ENCODE measurements around the gene EPHB2. TPM values are rescaled to one million over a fixed set of nuclear protein-coding genes. Genes with fewer than 3 reads are reported as not detected.

EPHB2 gene
- total and polyA plus RNA-seq, 2 of the 4 experiments (the other 2 are of a cell fraction) = 52.3 to 58.8 TPM

DNA sequence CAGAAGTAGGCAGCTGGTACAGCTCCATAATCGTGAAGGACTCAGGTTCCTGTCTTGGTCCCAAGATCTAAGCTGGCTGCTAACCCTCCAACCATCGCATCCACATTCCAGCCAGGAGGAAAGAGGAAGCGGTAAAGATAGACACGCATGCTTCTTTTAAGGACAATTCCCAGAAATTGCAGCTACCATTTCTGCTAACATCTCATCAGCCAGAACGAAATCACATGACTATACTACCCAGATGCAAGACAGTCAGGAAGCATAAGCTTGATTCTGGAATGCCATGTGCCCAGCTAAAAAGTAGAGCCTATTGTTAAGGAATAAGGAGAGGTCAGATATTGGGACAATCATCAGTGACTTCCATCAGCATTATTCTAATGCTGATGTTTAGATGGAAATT lies 110.4 kb downstream of the EPHB2 start:
- no TSS peak for BruUV-seq (replicated peaks)
- Histone ChIP-seq H4K8ac (ENCODE audit: low read depth in 2 of 2, low read length in 2 of 2) (no peak overlapping the region), H3K27ac (ENCODE audit: insufficient read depth, low read length) (no peak overlapping the region), H3K4me1 (ENCODE audit: control insufficient read depth, insufficient read depth, low read length) (peaks cover 5% of the 10 kb centered on the region; the same call in 1 of the 2 replicates), H3K56ac (ENCODE audit: extremely low read depth, insufficient read depth, low read length) (no peak overlapping the region), H3K4me2 (ENCODE audit: low read depth, low read length) (no peak overlapping the region), H3K9me3 (ENCODE audit: control insufficient read depth, insufficient read depth, low read length) (no peaks in the 10 kb centered on the region), H3K79me1 (ENCODE audit: low read depth in 1 of 2, low read length in 2 of 2) (peaks cover 15 to 67% of the 10 kb centered on the region in 2 experiments), H2BK20ac (ENCODE audit: low read depth, low read length) (no peak overlapping the region), H3K36me3 (ENCODE audit: control insufficient read depth, insufficient read depth, low read length) (0 out of 2 replicates have a peak, but pooled peaks cover 2% of the 10 kb centered on the region), H3K4me3 (ENCODE audit: insufficient read depth, low read depth, low read length) (no peak overlapping the region), H2AK5ac (ENCODE audit: low read depth, low read length) (no peak overlapping the region), H4K5ac (ENCODE audit: low read depth, low read length) (no peak overlapping the region), H2AFZ (replicated peaks; ENCODE audit: low read length, poor library complexity) (no peak overlapping the region), H3K18ac (ENCODE audit: low read depth, low read length) (no peak overlapping the region), H2BK120ac (ENCODE audit: low read depth, low read length) (no peak overlapping the region), H3K9me1 (ENCODE audit: insufficient read depth, low read length) (peaks cover 17% of the 10 kb centered on the region; the same call in 1 of the 2 replicates), H2BK15ac (ENCODE audit: low read depth, low read length) (no peak overlapping the region), H4K91ac (ENCODE audit: insufficient read depth, low read depth, low read length) (no peak overlapping the region), H2BK5ac (ENCODE audit: low read depth, low read length, poor library complexity, severe bottlenecking) (no peak overlapping the region), H3K14ac (replicated peaks; ENCODE audit: low read depth, low read length) (no peak overlapping the region), H3K23ac (ENCODE audit: low read depth, low read length) (no peak overlapping the region), H3K27me3 (ENCODE audit: control insufficient read depth, insufficient read depth, low read length) (no peaks in the 10 kb centered on the region), H4K20me1 (ENCODE audit: insufficient read depth, low read length) (peaks cover 13% of the 10 kb centered on the region; the same call in 1 of the 2 replicates), H3K4ac (ENCODE audit: low read depth, low read length) (no peak overlapping the region), H3K9ac (ENCODE audit: low read depth, low read length) (no peak overlapping the region), H2AK9ac (replicated peaks; ENCODE audit: low read depth, low read length, poor library complexity) (no peak overlapping the region)
- dilution Hi-C loops (cut with HindIII; ENCODE audit: low sequenced_read_pairs, unreplicated experiment) = no loop called here
- in situ Hi-C loops (cut with MboI; ENCODE audit: low sequenced_read_pairs) = no loop called here
- intact Hi-C loops (cut with micrococcal nuclease) = no loop called here
- CTCF ChIA-PET = interaction anchor here (1.0 kb wide), 1 partner anchor 12 kb away, joined by 3 read pairs; no protein-coding TSS in a partner anchor
- no peak for DNase-seq
- POLR2A ChIA-PET (ENCODE audit: unreplicated experiment) = no interaction called here
- ATAC-seq (ENCODE audit: low read depth) = no peak
- TF ChIP-seq MAZ (IDR thresholded peaks at IDR 0.05; ENCODE audit: borderline replicate concordance, low read depth, low read length) (no peak), RAD21 (IDR thresholded peaks at IDR 0.05; ENCODE audit: low read length) (no peak), CEBPB (IDR thresholded peaks at IDR 0.05; ENCODE audit: low read depth, low read length) (no peak), CHD1 (IDR thresholded peaks at IDR 0.05; ENCODE audit: low read depth, low read length) (no peak)
- TF ChIP-seq, protein P1, sequence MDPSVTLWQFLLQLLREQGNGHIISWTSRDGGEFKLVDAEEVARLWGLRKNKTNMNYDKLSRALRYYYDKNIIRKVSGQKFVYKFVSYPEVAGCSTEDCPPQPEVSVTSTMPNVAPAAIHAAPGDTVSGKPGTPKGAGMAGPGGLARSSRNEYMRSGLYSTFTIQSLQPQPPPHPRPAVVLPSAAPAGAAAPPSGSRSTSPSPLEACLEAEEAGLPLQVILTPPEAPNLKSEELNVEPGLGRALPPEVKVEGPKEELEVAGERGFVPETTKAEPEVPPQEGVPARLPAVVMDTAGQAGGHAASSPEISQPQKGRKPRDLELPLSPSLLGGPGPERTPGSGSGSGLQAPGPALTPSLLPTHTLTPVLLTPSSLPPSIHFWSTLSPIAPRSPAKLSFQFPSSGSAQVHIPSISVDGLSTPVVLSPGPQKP (IDR thresholded peaks at IDR 0.05; ENCODE audit: borderline replicate concordance, low read depth, low read length) = no peak
- no CpG with 5 or more reads among the region's 5 CpGs for WGBS, 2 experiments (ENCODE audit: extremely low coverage in 2 of 2, insufficient read length in 1 of 2)

Data from IMR-90 (cell line).